ENCODE data around the gene MMP24. TPM values are rescaled to one million over a fixed set of nuclear protein-coding genes. Genes with fewer than 3 reads are reported as not detected.
"Not testable (repeated sequence)": the region's sequence is repeated elsewhere in the genome, so short reads cannot be mapped to it uniquely, and the experiment has no call there.

The MMP24 gene
- total RNA-seq, 1 experiment from 2014 or later: 0.23 TPM

- peak; percentile 89 for DNase-seq (ENCODE audit: low read depth)
Measured at GRCh38 chr20:35306931-35307517, 80.5 kb downstream of the MMP24 start.

DNA sequence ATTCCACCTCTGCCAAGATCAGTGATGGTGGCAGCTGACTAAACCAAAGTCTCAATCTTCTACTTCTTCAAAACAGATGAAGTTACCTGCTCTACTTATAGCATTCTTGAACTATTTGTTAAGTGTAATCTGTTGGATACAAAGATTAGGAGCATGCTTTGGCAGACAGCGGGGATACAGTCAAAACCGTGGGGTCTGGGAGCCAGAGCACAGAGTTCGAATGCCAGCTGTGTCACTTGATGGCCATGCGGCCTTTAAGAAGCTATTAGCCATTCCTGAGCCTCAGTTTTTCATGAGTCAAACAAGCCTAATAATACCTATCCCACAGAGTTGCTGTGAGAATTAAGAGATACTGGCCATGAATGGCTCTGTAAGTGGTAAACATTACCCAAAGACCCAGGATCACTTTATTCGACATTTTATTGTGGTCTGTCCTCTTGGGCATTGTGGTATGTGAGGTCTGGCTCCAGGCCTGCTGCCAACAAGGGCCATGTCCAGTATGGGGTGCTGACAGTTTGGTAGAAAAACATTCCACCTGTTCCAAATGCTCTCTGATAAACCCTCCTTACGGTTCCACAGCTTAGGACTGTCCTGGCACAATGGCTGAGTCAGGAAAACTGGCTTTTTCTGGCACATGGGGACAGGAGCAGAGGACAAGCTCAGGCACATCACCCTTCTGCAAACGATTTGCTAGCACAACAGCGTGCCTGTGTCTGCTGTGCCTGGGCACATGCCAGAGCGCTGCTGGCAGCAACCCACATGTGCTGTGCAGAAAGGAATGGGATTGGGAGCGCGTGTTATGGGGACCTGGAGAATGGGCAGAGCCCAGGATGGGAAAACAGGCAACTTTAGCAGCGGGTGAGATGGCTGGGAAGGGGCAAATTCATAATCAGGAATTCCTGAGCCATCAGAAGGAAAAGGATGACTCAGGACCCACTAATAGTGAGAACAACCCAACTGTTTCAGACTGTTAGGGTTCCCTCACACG is 81.5 kb downstream of the MMP24 start:
- DNase-seq (ENCODE audit: low read depth): peak; percentile 99

DNA sequence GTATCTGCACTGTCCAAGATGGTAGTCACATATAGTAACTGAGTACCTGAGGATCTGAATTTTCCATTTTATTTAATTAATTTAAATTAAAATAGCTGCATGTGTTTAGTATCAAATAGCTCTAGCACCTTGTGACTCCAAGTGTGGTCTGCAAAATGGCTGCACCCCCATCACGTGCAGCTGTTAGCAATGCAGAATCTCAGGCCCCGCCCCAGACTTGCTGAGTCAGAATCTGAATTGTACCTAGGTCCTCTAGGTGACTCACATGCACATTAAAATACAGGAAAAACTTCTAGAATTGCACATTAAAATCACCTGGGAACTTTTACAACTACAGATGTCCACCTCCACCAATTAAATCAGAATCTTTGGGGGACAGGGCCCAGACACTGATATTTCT is 84.9 kb downstream of the MMP24 start:
- DNase-seq (ENCODE audit: low read depth): peak; percentile 93

DNA sequence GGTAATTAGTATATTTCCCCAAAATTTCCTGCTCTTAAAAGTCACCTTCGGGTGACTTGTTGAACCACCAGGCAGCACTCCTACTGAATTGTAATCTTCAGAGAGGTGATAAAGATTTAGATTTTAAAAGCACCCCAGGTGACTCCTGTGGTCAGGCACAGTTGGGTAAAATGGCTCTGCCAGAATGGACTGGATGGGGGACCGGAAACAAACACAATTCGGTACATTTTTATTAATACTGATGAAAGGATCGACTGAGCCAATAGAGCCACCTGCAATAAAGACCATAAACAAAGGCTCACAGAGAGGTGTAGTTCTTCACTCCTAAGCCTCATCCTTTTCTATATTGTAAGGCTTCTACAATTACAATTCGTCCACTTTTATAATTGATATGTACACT is 85.3 kb downstream of the MMP24 start:
- no peak for DNase-seq (ENCODE audit: low read depth)

- peak; percentile 99 for DNase-seq (ENCODE audit: low read depth)
Measured at GRCh38 chr20:35312318-35312717, 85.8 kb downstream of the MMP24 start.

GRCh38 chr20:35314816-35315631 is 88.5 kb downstream of the MMP24 start:
- DNase-seq (ENCODE audit: low read depth): no peak

DNA sequence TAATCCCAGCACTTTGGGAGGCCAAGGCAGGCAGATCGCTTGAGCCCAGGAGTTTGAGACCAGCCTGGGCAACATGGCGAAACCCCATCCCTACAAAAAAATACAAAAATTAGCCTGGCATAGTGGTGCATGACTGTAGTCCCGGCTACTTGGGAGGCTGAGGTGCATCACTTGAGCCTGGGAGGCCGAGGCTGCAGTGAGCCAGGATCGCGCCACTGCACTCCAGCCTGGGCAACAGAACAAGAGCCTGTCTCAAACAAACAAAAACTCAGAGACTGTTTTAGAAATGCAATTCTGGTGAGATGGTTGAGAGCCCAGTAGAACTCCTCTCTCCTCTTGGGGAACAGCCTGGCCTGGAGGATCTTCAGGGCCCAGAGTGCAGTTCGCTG is 89.1 kb downstream of the MMP24 start:
- DNase-seq (ENCODE audit: low read depth): not testable (repeated sequence)

GRCh38 chr20:35316086-35316485 is 89.6 kb downstream of the MMP24 start:
- no peak for DNase-seq (ENCODE audit: low read depth)

GRCh38 chr20:35317416-35318210 is 91.1 kb downstream of the MMP24 start:
- DNase-seq (ENCODE audit: low read depth): no peak

- DNase-seq (ENCODE audit: low read depth): peak; percentile 97
Measured at GRCh38 chr20:35318502-35319157, 92.1 kb downstream of the MMP24 start.

DNA sequence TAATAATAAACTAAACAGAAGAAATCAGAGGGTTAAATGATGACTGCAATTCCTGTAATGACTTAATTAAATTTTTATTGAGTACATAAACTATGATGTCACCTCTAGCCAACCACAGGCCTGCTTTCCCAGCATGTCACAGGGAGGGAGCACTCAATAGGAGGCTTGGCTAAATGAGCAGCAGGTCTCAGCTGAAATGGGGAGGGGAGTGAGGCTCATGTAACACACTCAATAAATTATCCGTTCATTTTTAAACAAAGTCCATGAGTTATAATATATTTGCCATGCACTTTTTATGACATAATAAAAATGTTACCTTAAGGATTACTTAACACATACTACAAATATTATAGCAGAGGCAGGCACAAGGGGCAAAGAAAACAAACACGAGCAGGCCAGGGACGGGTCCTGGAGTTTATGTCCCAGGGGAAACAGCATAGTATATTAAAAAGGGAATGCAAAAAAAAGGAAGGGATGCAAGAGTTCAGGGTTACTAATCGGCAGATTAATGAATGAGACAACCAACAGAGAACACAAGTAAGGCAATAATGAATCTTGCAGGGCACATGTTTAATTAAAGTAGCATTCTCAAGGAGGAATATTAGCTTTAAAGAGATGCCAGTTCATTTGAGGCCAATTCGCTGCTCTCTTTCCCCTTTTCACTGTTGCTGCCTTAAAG is 92.8 kb downstream of the MMP24 start:
- DNase-seq (ENCODE audit: low read depth): peak; percentile 66

GRCh38 chr20:35319871-35320197 is 93.3 kb downstream of the MMP24 start:
- DNase-seq (ENCODE audit: low read depth): peak; percentile 65

DNA sequence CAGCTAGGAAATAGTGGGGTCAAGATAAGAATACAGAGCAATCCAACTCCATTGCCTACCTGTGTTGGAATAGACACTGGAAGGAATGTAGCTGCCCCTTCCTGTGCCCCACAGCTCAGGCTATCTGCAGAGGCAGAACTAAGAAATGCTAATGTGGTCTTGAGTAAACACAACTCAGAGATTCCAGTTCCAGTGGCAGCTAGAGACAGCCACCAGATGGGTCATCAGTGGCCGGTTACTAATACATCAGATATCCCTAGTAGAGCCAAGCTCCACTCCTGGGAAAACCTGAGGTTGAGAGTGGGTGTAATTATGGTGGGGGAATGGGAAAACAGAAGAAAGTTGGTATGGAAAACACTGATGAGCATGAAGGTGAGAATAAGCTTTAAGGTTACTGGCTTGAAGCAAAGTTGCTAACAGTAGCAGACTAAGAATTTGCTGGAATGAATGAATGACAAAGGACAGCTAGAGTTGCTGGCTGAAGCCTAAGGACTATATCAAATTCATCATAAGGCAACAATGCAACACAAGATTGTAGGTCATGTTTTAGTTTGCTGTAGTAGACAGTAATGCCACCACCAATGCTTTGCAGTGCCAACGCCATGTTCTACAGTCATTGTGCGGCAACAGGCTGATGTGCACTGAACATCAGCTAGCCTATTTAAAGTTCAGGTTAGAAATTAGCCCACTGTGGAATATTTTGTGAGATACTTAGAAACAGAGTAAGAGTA is 94.1 kb downstream of the MMP24 start:
- DNase-seq (ENCODE audit: low read depth): peak; percentile 94

DNA sequence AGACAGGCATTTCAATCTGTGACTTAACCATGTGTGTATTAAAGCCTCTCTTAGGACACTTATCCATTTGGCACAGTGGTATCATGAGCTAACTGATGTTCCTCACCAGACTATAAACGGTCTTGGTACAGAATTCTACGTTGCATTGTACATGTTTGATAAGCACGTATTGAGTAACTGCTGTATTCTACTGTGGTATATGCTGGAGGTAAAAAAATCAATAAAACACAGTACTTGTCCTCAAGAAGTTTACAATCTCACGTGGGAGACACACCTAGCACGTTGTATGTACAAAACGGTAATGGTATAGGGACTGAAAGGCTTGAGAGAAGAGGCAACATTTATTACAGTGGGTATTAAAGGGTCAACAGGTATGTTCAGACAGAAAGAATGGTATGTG is 98.9 kb downstream of the MMP24 start:
- DNase-seq (ENCODE audit: low read depth): no peak

DNA sequence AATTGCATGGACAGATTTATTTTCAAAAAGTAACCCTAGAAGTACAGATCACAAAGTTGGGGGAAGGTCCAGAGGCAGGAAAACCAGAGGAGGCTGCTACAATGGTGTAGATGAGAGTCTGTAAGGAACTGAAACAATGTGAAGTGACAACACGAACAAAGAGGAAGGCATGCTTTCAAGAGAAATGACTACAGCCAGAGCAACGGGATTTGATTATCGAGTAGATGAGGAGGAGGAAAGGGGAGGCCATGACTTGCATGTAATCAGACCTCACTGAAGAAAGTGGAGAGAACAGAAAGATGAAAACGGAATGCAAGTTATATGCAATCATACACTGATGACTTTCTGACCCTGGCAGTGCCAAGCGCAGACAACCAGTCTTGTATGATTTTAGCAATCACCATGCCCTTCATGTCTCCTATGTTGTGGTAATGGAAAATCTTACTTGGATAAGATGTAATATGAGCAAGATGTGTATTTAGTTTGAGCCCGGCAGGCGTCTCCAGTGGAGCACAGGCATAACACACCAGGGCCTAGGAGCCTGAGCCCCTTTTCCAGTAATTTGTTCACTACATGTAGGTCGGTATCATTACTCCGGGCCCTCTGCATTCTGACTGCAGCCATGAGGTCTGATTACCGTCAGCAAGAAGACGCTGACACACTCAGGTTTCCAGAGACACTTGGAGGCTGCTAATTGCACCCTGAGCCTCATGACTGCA is 99.7 kb downstream of the MMP24 start:
- no peak for DNase-seq (ENCODE audit: low read depth)
